PFSK-1 (cell line): ENCODE data around the gene DUSP28.

Experiments used
- FOXP2 ChIP-seq: optimal IDR thresholded peaks from 2 replicates; pipeline ENCODE3; 2011; ENCODE audit warnings: borderline replicate concordance, control low read depth, inconsistent platforms; ENCODE audit not compliant: insufficient read depth; ENCODE audit errors: extremely low read length, extremely low read depth
- POLR2AphosphoS5 ChIP-seq: IDR thresholded peaks from 2 replicates; pipeline ENCODE4 v1.6.1; 2012; ENCODE audit warnings: low read depth, mild to moderate bottlenecking, control low read depth, low read length, moderate library complexity
- REST ChIP-seq, 2 experiments: IDR thresholded peaks; 2 replicates each; pipeline versions ENCODE4 v1.6.1 to v1.8.0; 2011 to 2012; ENCODE audit warnings: low read depth in 2 of 2, low read length in 2 of 2, control low read depth in 1 of 2, inconsistent platforms in 1 of 2, mild to moderate bottlenecking in 1 of 2, moderate library complexity in 1 of 2; ENCODE audit not compliant: insufficient read depth in 1 of 2
- SIN3A ChIP-seq: IDR thresholded peaks from 2 replicates; pipeline ENCODE4 v1.6.1; 2012; ENCODE audit warnings: mild to moderate bottlenecking, low read length, moderate library complexity, borderline replicate concordance; ENCODE audit not compliant: insufficient read depth
- TAF1 ChIP-seq: IDR thresholded peaks from 2 replicates; pipeline ENCODE4 v1.6.1; 2012; ENCODE audit warnings: low read length, control low read depth, borderline replicate concordance; ENCODE audit not compliant: insufficient read depth

DUSP28 gene

GRCh38 chr2:240597419-240598181, 37.4 kb downstream of the DUSP28 start:
- no peak for TF ChIP-seq TAF1
- TF ChIP-seq FOXP2: no peak
- no peak for TF ChIP-seq SIN3A
- TF ChIP-seq POLR2AphosphoS5: no peak
- TF ChIP-seq REST (IDR thresholded peaks at IDR 0.05; ENCODE audit: insufficient read depth in 1 of 2, low read depth in 2 of 2, low read length in 2 of 2): no peak

GRCh38 chr2:240598311-240598911, 38.3 kb downstream of the DUSP28 start:
- TF ChIP-seq REST (IDR thresholded peaks at IDR 0.05; ENCODE audit: insufficient read depth in 1 of 2, low read depth in 2 of 2, low read length in 2 of 2): no peak
- TF ChIP-seq POLR2AphosphoS5: no peak
- TF ChIP-seq FOXP2: no peak
- no peak for TF ChIP-seq TAF1
- no peak for TF ChIP-seq SIN3A

GRCh38 chr2:240599141-240599583, 39.0 kb downstream of the DUSP28 start:
- TF ChIP-seq REST (IDR thresholded peaks at IDR 0.05; ENCODE audit: insufficient read depth in 1 of 2, low read depth in 2 of 2, low read length in 2 of 2) (no peak), TAF1 (no peak), POLR2AphosphoS5 (no peak), FOXP2 (no peak), SIN3A (no peak)

GRCh38 chr2:240600451-240600961, 40.3 kb downstream of the DUSP28 start:
- TF ChIP-seq POLR2AphosphoS5 (no peak), SIN3A (no peak), FOXP2 (no peak), TAF1 (no peak), REST (IDR thresholded peaks at IDR 0.05; ENCODE audit: insufficient read depth in 1 of 2, low read depth in 2 of 2, low read length in 2 of 2) (no peak)
